Keratinocyte (primary cell): ENCODE data around the gene POU4F3.

Source experiments
- EZH2 ChIP-seq: IDR thresholded peaks from one replicate; pipeline ENCODE4 v1.6.1; 2012; ENCODE audit warnings: inconsistent platforms, mild to moderate bottlenecking, low read length, moderate library complexity
- TF ChIP-seq, protein P1 (sequence below), 3 experiments: IDR thresholded peaks in 1 of 3; conservative IDR thresholded peaks in 1 of 3; optimal IDR thresholded peaks in 1 of 3; 2 replicates in 2 of 3; 3 replicates in 1 of 3; pipeline versions ENCODE3 to v1.5.1; 2011; ENCODE audit warnings: low read length in 3 of 3, mild to moderate bottlenecking in 3 of 3, moderate library complexity in 2 of 3, control low read depth in 1 of 3, inconsistent platforms in 1 of 3; ENCODE audit not compliant: insufficient read depth in 2 of 3; ENCODE audit errors: extremely low read depth in 1 of 3

DNA sequence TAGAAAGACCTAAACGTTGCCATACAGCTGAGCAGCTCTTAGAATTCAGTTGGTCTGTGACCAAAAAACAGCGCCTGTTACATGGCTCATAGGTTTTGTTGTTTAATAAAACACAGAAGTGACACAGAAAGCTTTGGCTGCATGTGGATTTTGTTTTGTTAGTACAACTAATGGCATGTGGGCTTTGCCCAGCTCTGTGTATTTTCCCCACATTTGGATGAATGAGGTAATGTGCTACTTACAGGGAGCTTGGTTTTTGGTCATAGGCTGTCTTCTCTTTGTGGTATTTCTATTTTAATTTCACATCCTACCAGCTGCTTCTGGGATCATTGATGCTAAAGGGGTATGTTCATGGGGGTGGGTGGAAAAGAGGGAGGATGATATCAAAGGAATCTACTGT is 37.0 kb upstream of the POU4F3 start:
- TF ChIP-seq, protein P1, sequence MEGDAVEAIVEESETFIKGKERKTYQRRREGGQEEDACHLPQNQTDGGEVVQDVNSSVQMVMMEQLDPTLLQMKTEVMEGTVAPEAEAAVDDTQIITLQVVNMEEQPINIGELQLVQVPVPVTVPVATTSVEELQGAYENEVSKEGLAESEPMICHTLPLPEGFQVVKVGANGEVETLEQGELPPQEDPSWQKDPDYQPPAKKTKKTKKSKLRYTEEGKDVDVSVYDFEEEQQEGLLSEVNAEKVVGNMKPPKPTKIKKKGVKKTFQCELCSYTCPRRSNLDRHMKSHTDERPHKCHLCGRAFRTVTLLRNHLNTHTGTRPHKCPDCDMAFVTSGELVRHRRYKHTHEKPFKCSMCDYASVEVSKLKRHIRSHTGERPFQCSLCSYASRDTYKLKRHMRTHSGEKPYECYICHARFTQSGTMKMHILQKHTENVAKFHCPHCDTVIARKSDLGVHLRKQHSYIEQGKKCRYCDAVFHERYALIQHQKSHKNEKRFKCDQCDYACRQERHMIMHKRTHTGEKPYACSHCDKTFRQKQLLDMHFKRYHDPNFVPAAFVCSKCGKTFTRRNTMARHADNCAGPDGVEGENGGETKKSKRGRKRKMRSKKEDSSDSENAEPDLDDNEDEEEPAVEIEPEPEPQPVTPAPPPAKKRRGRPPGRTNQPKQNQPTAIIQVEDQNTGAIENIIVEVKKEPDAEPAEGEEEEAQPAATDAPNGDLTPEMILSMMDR (optimal IDR thresholded peaks at IDR 0.05 in 1 of 3, IDR thresholded peaks at IDR 0.05 in 1 of 3, conservative IDR thresholded peaks at IDR 0.05 in 1 of 3; ENCODE audit: extremely low read depth in 1 of 3, insufficient read depth in 2 of 3, low read length in 3 of 3), result no peak
- no peak for TF ChIP-seq EZH2
